SK-N-MC (cell line): ENCODE measurements around the gene C1RL.

Source experiments
- EZH2 ChIP-seq: fragments of 200-600 bp; sonication (generic); IDR thresholded peaks from one replicate; pipeline ENCODE4 v1.6.1; 2017; ENCODE audit warnings: antibody characterized with exemption
- POLR2AphosphoS5 ChIP-seq: IDR thresholded peaks from 2 replicates; pipeline ENCODE4 v1.6.1; 2012; ENCODE audit warnings: mild to moderate bottlenecking, low read depth, low read length, borderline replicate concordance

- TF ChIP-seq POLR2AphosphoS5 (no peak), EZH2 (no peak)
Measured at GRCh38 chr12:7139200-7139599, 30.2 kb upstream of the C1RL start.
